Measurements from ENCODE around the gene COL3A1. TPM values are rescaled to one million over a fixed set of nuclear protein-coding genes. Genes with fewer than 3 reads are reported as not detected.

The COL3A1 gene
- total RNA-seq, 3 donors from 2014 or later, result 98.1 to 303 (median 98.6) TPM

DNA sequence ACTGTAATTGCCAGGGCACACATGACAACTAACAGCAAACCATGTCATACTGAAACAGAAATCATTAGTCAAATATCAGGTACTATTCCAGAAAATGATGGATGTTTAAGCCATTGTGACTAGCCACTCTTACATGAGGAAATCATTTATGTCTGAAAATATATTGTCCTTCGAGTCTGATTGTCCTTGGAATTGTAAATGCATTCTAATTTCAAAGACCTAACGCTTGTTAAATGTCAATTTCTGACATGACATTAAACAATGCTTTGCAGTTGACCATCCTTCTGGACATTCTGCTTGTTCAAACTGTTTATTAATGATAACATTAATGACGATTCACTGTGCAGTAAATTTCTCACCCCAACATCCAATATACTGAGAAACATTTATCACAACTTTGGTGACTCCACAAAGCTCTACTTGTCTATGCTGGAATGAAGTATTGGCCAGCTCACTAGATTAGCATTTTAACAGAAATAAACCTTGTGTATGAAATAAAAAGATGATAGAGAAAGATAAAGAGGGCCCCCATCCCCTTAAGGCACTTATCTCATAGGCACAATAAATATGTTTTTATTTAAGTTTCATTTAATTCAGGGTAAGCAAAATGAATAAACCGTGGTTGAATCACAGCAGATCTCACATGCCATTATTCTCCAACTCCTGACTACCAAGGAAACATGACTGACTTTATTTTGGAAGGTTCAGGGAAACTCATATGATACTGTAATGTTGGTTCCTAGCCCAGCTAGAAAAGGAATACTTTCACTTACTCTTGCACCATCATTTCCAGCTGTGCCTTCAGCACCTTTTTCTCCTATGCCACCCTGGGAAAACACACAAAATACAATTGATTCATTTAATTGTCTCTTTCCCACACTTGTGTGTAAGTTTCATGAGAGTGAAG, 82.3 kb downstream of the COL3A1 start:
- H3K27me3 ChIP-seq, result no peaks in the 10 kb centered on the region
- H3K4me3 ChIP-seq, result no peak overlapping the region
- TF ChIP-seq POLR2AphosphoS5 (IDR thresholded peaks at IDR 0.05) (no peak), POLR2A (IDR thresholded peaks at IDR 0.05) (no peak)
- TF ChIP-seq, protein P1, sequence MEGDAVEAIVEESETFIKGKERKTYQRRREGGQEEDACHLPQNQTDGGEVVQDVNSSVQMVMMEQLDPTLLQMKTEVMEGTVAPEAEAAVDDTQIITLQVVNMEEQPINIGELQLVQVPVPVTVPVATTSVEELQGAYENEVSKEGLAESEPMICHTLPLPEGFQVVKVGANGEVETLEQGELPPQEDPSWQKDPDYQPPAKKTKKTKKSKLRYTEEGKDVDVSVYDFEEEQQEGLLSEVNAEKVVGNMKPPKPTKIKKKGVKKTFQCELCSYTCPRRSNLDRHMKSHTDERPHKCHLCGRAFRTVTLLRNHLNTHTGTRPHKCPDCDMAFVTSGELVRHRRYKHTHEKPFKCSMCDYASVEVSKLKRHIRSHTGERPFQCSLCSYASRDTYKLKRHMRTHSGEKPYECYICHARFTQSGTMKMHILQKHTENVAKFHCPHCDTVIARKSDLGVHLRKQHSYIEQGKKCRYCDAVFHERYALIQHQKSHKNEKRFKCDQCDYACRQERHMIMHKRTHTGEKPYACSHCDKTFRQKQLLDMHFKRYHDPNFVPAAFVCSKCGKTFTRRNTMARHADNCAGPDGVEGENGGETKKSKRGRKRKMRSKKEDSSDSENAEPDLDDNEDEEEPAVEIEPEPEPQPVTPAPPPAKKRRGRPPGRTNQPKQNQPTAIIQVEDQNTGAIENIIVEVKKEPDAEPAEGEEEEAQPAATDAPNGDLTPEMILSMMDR (IDR thresholded peaks at IDR 0.05), result no peak
- H3K27ac ChIP-seq, result no peak overlapping the region
- DNase-seq (ENCODE audit: low spot score in 2 of 2), result no peak
- H3K4me1 ChIP-seq, result no peaks in the 10 kb centered on the region
- no peaks in the 10 kb centered on the region for H3K9me3 ChIP-seq
- intact Hi-C loops (cut with DNase I; ENCODE audit: low total_unique reads), result no loop called here
- H3K36me3 ChIP-seq, result no peaks in the 10 kb centered on the region

DNA sequence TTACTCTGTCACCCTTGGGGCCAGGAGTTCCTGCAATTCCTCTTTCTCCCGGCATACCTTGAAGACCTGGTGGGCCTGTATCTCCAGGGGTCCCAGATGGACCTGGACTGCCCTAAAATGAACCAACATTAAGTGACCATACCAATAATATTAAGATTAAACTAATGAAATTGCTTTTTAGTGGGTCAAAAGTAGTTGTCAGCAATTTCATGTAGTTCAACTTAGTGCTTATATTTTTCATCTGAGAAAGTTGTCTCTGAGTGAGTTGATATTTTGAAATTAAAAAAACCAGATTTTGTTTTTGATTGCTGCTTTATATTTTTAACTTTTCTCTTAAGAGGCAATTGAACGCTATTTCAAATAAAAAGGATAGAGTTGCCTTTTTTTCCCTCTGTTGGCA, 83.1 kb downstream of the COL3A1 start:
- Histone ChIP-seq H3K27me3 (no peaks in the 10 kb centered on the region), H3K27ac (no peak overlapping the region), H3K36me3 (no peaks in the 10 kb centered on the region), H3K4me1 (no peaks in the 10 kb centered on the region), H3K9me3 (no peaks in the 10 kb centered on the region), H3K4me3 (no peak overlapping the region)
- intact Hi-C loops (cut with DNase I; ENCODE audit: low total_unique reads), result no loop called here
- no peak for TF ChIP-seq POLR2A (IDR thresholded peaks at IDR 0.05)
- no peak for DNase-seq (ENCODE audit: low spot score in 2 of 2)

DNA sequence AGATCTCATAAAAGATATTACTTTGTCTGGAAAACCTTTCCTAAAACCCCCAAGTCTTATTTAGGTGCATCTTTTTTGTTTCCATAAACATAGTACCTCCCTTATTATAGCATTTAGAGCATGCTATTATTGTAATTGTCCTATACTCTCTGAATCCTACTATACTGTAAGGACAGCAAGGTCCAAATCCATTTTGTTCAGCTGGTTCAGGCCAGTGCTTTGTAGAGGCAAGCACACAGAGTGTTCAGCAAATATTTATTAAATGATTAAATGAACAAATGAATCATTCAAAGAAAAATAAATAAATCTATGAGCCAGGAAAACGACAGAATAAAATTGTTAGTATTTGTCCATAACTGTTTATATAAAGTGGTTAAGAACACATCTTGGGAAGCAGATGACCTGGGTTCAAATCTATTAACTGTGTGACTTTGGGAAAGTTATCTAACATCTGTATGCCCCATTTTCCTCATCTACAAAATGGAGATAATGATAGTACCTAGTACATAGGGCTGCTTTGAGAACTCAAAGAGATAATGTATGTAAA, 86.0 kb downstream of the COL3A1 start:
- no peaks in the 10 kb centered on the region for H3K4me1 ChIP-seq
- H3K36me3 ChIP-seq, result no peaks in the 10 kb centered on the region
- no peaks in the 10 kb centered on the region for H3K27me3 ChIP-seq
- no peaks in the 10 kb centered on the region for H3K9me3 ChIP-seq
- intact Hi-C loops (cut with DNase I; ENCODE audit: low total_unique reads), result no loop called here
- DNase-seq (ENCODE audit: low spot score in 2 of 2), result no peak
- no peak for TF ChIP-seq POLR2A (IDR thresholded peaks at IDR 0.05)
- TF ChIP-seq, protein P1 (IDR thresholded peaks at IDR 0.05), result no peak
- TF ChIP-seq POLR2AphosphoS5 (IDR thresholded peaks at IDR 0.05), result no peak
- H3K27ac ChIP-seq, result no peak overlapping the region
- no peak overlapping the region for H3K4me3 ChIP-seq

Other genes starting within 250 kb of the COL3A1 start
- 100 to 1,000 TPM in 1 of 3 donors, 10 to 100 TPM in 2; 22.7 to 111 (median 30.8) TPM for gene COL5A2, start 205.4 kb downstream of the COL3A1 start, total RNA-seq

Data from breast epithelium (tissue), 4 donors.